Renal pelvis (tissue), 4 donors: ENCODE data around the gene L3MBTL1. TPM values are rescaled to one million over a fixed set of nuclear protein-coding genes. Genes with fewer than 3 reads are reported as not detected.

ENCODE experiments used
- DNase-seq: peaks from one replicate; pipeline ENCODE4 v3.0.0-alpha.2; 2013
- polyA plus RNA-seq, 3 donors: library from polyadenylated mRNA; unstranded; fragments of 120-200 nt; gene quantifications; one replicate each; pipeline ENCODE4 v1.2.1, GENCODE V29; 2013; ENCODE audit not compliant: insufficient read length in 3 of 3

L3MBTL1 gene
- polyA plus RNA-seq, 3 donors: 12.3 to 27.8 (median 25.8) TPM

DNA sequence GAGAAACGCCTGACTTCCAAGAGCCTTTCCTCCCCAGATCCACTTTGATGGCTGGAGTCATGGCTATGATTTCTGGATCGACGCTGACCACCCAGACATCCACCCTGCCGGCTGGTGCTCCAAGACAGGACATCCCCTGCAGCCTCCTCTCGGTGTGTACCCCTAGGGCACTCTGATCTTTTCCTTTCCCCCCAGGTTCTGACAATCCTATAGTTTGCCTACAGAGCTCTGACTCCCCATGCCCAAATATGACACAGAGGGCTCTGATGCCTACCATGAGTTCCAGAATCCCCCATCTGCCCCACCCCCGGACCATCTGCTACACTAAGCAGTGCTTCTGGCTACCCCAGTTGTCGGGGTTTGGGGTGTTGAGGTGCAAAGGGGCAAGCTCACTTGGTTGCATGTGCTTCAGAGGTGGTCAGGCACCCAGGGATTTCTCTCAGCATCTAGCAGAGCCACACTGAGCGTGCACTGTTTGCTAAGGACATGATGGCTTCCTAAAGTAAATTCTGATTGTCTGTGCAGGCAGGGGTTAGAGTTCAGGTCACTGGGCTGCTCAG lies 27.4 kb downstream of the L3MBTL1 start:
- DNase-seq: no peak

DNA sequence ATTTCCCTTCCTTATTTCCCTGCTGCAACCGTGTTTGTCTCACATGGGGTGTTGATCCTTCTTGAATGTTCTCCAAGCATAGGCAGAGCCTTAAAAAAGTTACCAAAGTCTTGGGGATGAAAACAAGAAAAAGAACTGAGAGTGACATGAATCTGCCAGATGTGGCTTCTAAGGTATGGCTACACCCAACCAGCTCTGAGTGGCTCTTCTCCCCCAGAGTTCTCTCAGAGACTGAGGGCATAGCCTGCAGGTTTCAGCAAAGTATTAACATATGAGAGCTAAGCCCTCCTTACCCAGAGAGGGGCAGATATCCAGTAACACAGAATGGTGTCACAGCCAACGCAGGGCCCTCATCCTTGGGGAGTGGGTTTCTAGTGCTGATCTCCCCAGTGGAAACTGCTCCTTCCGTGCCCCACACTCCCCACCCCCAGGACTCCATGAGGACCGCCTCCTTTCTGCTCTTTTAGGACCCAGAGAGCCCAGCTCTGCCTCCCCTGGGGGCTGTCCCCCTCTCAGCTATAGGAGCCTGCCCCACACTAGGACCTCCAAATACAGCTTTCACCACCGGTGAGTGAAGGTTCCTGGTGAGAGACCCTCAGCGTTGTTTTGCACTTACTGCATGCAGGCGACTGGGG lies 28.0 kb downstream of the L3MBTL1 start:
- DNase-seq: no peak

DNA sequence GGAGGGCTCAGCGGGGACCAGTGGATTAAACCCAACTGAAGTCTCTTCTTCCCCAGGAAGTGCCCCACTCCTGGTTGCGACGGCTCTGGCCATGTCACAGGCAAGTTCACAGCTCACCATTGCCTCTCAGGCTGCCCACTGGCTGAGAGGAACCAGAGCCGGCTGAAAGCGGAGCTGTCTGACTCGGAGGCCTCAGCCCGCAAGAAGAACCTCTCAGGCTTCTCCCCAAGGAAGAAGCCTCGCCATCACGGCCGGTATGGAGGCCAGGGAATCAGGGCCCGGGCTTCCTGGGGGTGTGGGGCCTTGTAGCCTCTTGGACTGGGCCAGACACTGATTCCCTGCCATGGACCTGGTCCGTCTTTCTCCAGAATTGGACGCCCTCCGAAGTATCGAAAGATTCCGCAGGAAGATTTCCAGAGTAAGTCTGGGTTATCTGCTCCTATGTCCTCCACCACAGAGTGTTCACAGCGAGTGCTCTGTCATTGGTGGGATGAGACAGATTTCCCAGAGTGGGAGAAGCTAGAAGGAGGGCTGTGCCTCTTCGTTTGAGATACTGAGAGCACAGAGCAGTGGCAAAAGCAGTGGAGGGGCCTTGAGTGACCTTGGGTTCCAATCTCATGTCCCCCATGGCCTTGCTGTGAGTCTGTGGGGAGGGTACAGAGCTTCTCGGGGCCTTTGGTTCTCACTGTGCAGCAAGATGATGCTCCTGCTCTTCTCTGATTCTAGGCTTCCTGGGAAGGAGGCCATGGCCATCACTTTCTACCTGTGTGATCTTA lies 28.7 kb downstream of the L3MBTL1 start:
- DNase-seq: no peak

DNA sequence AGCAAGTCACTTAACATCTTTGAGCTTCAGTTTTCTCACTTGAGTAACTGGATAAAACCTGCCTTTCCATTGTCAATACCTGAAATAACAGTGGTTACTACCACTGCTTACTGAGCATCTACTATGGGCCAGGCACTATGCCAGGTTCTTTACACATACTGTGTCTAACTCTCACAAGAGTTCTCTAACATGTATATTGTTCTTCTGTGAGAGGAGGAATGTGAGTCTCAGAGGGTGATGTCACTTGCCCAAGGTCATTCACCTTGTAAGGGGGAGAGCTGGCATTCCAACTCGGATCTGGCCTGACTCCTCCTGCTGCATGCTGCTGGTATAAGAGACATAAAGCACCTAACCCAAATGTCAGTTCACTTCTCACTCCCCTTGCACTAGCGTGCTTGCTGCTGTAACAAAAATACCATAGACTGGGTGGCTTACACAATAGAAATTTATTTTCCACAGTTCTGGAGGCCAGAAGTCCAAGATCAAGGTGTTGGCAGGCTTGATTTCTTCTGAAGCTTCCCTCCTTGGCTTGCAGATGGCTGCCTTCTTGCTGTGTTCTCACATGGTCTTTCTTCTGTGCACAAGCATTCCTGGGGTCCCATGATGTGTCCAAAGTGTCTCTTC lies 29.4 kb downstream of the L3MBTL1 start:
- DNase-seq: no peak

DNA sequence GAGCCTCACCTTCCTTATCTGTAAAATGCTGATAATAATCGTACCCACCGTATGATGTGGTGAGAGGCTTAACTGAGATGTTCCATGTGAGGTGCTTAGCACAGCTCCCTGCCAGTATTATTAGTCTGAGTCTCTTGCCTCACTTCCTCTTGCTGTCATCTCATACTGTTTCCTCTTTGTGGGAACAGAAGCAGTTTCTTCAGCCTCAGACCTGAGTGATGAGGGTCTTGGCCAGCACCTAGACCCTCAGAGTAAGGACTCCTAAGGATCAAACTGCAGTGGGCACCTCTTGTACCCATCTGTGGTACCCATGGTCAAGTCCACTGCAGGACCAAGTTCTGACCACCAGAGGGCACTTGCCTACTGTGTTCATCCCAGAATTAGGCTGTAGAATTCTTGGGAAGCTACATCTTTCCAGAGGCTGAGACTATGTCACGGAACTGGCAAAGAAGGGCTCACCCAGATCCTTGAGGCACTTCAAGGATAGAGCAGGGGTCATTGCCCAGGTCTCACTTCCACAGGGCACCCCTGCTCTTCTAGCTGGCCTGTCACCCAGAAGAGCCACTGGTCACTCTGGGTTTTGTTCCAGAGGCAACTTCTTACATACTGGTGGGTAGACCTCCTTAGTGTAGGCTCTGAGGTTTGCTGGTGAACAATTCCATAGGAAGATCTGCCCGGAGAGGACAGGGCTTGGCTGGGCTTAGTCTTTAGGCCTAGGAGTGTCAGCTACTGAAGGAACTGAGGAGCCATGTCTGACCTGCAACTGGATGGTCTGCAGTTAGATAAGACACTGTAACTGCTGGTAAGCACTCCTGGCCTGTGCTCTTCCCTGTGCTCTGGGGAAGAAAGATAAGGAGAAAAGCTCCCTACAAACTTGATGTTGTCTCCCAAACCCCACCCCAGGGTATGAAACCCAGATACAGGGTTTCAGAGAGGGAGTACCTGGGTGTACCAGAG lies 30.7 kb downstream of the L3MBTL1 start:
- peak; percentile 38 for DNase-seq

DNA sequence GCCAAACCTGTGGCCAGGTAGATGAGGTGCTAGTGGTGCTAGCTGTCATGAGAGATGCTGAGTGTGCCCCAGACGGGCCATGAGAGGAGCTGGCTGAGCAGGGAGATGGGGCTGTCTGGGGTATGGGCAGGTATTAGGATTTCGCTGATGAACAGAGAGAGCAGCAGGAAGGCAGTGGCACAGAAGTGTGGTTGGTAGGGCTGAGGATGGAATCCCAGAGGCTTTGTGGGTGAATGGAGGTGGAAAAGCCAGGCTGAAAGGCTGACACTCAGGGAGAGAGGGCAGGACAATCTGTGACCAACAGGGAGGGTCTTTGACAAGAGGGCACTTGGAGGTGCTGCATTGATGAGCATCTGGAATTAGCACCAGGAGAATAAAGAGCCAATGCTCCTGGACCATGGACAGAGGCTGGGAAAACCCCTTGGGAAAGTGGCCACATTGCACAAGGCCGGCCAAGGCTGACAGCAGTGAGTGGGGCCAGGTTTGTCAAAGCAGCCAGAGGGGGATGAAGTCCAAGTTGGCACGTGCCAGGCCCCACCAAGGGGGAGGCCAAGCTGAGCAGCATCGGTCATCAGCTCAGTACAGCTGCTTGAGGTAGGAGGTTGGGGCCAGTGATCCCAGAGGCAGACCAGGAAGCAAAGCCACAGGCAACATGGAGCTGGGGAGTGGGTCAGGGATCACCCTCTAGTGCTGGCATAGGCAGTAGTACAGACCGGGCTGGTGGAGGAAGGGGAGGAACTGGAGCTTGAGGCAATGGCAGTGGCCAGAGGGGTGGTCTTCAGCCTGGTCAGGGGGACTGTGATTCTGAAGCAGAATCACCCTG lies 31.6 kb downstream of the L3MBTL1 start:
- DNase-seq: no peak

DNA sequence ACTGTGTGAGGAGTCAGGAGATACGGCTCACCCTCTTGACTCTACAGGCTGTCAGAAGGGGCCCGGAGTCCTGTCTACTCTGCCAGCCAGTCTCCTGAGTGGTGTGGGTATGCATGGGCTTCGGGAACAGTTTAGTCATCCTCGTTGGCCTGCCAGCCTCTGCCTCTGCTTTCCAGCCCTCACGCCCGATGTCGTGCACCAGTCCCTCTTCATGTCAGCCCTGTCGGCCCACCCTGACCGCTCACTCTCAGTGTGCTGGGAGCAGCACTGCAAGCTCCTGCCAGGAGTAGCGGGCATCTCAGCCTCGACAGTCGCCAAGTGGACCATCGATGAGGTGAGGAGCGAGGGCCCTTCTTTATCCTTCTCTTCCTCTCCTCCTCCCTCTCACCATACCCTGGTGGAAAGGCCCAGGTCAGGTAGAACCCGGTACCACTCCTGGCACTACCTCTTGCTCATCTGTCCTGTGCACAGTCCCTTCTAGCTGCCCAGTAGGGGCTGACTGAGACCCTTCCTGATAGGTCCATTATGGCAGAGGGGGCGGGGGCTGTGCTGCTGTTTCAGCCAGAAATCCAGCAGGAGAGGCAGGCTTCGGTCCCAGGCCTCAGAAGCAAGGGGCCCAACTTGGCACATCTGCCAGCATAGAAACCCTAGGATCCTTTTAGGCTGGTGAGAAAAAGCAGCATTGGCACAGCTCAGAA lies 32.6 kb downstream of the L3MBTL1 start:
- DNase-seq: no peak

DNA sequence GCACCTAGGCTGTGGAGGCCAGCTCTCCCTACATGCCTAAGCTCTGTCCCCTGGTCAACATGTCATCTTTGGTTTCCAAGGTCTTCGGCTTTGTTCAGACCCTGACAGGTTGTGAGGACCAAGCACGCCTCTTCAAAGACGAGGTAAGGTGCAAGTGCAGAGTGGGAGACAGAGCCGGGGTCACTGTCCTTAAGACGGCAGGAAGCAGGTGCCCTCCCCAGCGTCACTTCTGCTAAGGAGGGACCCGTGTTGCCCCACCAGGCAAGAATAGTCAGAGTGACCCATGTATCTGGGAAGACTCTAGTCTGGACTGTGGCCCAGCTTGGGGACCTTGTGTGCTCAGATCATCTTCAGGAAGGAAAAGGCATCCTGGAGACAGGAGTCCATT lies 33.2 kb downstream of the L3MBTL1 start:
- no peak for DNase-seq

DNA sequence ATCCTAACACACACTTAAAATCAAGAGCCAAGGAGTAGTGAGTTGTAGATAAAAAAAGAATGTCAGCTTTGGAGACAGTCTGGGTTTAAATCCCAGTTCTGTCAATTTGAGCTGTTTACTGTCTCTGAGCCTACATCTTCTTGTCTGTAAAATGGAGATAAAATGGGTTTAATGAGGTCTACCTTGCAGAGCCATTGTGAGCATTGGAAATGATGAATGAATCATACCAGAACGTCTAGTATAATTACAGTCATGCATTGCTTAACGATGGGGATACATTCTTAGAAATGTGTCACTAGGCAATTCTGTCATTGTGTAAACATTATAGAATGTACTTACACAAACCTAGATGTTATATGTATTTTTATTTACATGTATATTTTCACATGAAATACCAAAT lies 33.7 kb downstream of the L3MBTL1 start:
- DNase-seq: no peak

DNA sequence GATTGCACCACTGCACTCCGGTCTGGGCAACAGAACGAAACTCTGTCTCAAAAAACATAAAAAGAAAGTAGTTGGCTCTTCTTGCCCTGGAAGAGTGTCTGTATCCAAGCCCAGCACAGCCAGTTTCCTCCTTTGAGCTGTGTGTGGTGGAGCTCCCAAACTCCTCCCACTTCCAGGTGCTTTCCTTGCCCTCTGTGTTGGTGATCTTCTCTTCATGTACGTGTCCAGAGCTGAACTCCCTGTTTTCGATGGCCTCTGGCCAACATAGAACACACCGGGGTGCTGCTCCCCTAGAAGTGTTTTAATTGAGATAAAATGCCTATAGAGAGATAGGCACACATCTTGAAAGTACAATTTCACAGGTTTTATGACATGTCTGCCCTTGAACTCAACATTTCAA lies 34.7 kb downstream of the L3MBTL1 start:
- no peak for DNase-seq

DNA sequence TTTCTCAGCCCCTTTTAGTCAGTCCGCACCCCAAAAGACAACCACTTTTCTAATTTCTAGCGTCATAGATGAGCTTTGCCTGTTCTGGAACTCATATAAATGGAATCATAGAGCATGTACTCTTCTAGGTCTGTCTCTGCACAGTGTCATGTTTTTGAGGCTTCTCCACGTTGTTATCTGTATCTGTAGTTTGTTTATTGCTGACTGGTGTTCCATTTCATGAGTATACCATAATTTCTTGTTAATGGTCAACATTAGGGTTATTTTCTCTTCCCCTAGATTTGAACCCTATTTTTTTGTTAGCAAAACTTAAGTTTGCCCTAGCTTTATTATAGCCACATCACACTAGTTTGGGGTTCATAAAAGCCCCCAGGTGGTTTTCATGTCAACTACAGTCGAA lies 35.2 kb downstream of the L3MBTL1 start:
- no peak for DNase-seq

DNA sequence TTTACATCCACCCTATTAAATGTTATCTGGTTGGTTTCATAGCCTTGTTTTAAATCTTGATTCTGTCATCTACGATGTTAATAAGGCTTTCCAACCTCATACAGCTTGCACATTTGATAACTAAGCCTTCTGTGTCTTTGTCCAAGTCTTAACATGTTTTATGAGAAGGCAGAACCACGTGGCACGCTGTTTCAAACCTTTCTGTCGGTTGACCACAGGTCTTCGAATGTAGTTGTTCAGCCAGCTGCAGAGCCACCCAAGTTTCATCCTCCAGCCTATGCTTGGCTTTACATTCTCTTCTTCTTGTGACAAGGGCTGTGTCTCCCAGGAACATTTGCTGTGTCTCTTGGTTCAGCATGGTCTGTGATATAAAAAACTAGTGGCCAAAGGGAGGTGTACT lies 35.6 kb downstream of the L3MBTL1 start:
- DNase-seq: no peak

DNA sequence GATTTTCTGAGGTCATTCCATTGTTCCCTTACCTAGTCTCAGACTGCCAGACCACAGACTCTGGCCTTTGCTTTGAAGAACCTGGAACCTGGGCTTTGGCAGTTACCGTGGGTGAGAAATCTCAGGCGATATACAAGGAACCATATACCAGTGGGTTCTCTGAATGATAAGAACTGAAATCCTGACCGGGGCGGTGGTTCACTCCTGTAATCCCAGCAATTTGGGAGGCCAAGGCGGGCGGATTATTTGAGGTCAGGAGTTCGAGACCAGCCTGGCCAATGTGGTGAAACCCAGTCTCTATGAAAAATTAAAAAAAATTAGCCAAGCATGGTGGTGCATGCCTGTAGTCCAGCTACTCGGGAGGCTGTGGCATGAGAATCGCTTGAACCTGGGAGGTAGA lies 37.0 kb downstream of the L3MBTL1 start:
- DNase-seq: no peak

DNA sequence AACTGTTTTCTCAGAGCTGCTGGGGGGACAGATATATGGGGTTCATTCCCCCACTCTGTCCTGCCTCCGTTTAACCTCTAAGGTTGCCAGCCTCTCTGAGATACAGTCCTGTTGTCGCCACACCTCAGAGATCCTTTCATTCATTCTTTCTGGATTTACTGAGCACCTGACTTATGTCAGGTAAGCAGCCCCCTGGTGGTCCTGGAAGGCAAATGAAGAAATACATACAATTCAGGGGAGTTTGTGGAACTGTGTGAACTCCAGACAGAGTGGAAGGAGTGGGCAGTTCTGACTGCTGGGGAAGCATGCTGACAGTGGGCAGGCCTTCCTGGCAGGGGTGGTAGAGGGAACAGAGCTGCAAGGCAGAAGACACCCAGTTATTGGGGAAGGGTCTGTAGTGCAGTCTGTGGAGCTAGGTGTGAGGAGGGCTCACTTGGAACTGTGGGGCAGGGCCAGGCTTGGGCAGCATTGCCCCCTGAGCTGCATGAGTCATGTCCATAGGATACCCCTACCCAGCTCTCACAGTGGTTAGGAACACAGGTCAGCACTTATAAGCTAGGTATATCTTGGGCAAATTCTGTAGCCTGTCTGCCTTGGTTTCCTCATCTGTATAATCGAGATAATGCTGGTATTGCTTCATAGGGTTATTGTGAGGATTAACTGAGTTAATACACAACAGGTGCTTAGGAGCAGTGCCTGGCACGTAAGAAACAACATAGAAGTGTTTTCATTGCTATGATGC lies 38.5 kb downstream of the L3MBTL1 start:
- no peak for DNase-seq

DNA sequence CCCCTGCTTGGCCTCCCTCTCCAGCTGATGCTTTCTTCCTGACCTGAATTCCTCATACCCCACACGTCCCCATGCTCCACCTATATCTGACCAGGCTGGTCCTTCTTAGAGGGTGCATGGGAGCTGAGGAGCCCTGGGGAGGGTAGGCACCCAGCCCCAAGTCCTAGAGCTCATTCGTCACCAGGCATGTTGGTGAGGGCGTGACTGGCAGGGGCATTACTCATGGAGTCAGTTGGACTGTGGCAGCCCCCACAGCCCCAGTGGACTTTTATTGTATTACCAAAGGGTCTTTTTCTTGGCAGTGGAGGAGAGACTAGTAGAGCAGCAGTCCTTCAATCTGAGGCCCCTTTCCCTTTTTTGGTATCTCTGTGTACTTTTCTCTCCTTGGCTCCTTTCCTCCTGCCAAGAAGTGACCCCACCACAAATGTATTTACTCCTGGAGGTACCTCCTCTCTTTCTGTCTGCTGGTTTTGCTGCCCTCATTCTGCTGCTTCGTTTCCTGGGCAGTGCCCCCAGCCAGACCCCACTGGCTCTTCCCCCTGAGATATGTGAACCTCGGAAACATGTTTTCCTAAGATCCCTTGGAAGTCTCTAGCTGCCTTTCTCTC lies 40.9 kb downstream of the L3MBTL1 start:
- DNase-seq: no peak

DNA sequence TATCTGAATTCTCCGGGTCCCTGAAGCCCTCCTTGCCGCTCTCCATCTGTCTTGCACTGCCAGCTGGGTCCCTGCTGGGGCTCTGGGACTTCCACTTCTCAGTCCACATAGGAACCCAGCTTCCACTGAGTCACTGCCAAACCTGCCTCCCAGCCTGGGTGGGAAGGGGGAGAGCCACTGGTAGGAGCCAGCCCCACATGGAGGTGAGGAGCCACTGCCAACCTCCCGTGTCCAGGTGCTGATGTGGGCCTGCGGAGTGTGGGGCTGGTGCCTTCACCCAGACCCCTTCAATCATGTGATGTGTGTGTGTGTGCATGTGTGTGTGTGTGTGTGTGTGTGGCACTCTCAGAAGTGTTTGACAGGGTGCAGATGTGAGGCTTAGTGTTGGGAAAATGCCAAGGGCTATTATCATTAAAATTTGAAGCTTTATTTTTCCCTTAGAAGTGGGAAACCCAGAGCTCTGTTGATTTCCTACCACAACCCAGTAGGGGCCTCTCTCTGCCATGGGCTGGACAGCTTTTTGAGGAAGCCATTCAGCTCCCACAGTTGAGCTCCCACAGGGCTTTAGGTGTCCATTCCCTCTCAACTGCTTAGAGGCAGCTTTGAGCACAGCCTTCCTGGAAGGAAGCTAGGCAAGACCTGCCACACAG lies 42.0 kb downstream of the L3MBTL1 start:
- DNase-seq: peak; percentile 7

DNA sequence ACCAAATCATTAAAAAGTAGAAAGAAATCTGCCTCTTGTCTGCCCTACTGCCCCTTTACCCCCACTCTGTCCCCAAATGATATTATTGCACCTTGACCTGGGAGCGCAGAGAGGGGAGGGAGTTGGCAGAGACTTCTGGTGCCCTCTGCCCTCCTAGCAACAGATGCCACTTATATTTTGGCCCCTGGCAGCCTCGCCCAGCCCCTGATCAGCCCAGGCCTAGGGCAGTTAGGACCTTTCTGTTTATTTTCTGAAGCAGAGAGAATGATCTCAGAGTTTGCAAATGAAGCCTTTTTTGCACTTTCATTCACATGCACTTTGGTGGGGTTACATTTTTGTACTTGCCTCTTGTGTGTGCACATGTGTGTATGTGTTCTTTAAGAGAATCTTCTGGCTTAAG lies 43.0 kb downstream of the L3MBTL1 start:
- DNase-seq: no peak

DNA sequence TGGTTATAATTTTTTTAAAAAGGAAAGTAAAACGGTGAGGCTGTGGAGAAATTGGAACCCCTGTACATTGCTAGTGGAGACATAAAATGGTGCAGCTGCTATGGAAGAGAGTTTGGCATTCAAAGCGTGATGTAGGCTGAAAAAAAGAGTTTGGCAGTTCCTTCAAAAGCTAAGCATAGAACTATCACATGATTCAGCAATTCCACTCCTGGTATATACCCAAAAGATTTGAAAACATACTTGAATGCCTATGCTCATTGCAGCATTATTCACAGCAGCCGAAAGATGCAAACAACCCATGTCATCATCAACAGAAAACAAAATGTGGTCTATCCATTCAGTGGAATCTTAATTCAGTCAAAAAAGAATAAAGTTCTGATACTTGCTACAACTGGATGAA lies 46.9 kb downstream of the L3MBTL1 start:
- DNase-seq: no peak
